Ascending aorta (tissue), 2 donors: ENCODE data around the gene GRIP1. TPM values are rescaled to one million over a fixed set of nuclear protein-coding genes. Genes with fewer than 3 reads are reported as not detected.

Source experiments
- DNase-seq, 2 donors: peaks; one replicate each; pipeline ENCODE4 v3.0.0-alpha.2; 2019; ENCODE audit warnings: low spot score in 2 of 2
- H3K27ac ChIP-seq, 2 donors: fragments of 200-600 bp; sonication (generic); one replicate each; pipeline ENCODE4 v1.5.1; 2016 to 2017; ENCODE audit warnings: mild to moderate bottlenecking in 1 of 2
- H3K27me3 ChIP-seq: fragments of 200-600 bp; sonication (generic); one replicate; pipeline ENCODE4 v1.5.1; 2017
- H3K36me3 ChIP-seq, 2 donors: fragments of 200-600 bp; sonication (generic); one replicate each; pipeline ENCODE4 v1.5.1; 2016
- H3K4me1 ChIP-seq, 2 donors: fragments of 200-600 bp; sonication (generic); one replicate each; pipeline ENCODE4 v1.5.1; 2016 to 2017; ENCODE audit warnings: mild to moderate bottlenecking in 1 of 2
- H3K4me3 ChIP-seq, 2 donors: fragments of 200-600 bp; sonication (generic); one replicate each; pipeline ENCODE4 v1.5.1; 2016 to 2017; ENCODE audit warnings: mild to moderate bottlenecking in 1 of 2
- H3K9me3 ChIP-seq, 2 donors: fragments of 200-600 bp; sonication (generic); one replicate each; pipeline ENCODE4 v1.5.1; 2016
- intact Hi-C: fragments of 100-400 bp; cut with DNase I; formaldehyde crosslinking; loops from one replicate; pipeline ENCODE4 v1.15.1; 2023
- total RNA-seq: library from RNA; depleted of rRNA; stranded (reverse); fragments of >200 nt; gene quantifications from one replicate; pipeline ENCODE4 v1.1.0, GENCODE V29; 2016
- TF ChIP-seq, protein P1 (sequence below), 3 experiments: fragments of 200-600 bp in 2 of 3; fragments of 450-650 bp in 1 of 3; sonication (generic) in 2 of 3; IDR thresholded peaks; one replicate each; pipeline ENCODE4 v1.5.1; 2016 to 2019; ENCODE audit warnings: antibody characterized with exemption in 3 of 3, mild to moderate bottlenecking in 1 of 3, moderate library complexity in 1 of 3

Gene GRIP1
- total RNA-seq, 1 donor from 2014 or later = not detected

DNA sequence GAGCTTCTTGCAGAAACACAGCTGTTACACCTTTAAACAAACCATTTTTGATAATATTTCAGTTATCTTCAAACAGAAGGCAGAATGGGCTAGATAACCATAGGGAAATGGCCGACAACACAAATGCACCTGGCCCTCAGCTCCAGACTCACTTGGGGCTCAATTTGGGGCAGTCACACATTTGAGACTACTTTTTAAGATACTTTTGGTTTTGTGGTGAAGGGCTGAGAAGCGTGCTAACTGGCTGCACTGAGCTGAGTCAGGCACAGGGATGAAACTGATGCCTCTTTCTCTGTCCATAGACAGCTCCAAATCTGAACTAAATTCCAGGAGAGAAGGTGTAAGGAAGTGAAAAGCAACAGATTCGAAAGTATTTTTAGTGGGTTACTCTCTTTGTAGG is 18.5 kb upstream of the GRIP1 start:
- no peak overlapping the region for H3K4me3 ChIP-seq
- TF ChIP-seq, protein P1, sequence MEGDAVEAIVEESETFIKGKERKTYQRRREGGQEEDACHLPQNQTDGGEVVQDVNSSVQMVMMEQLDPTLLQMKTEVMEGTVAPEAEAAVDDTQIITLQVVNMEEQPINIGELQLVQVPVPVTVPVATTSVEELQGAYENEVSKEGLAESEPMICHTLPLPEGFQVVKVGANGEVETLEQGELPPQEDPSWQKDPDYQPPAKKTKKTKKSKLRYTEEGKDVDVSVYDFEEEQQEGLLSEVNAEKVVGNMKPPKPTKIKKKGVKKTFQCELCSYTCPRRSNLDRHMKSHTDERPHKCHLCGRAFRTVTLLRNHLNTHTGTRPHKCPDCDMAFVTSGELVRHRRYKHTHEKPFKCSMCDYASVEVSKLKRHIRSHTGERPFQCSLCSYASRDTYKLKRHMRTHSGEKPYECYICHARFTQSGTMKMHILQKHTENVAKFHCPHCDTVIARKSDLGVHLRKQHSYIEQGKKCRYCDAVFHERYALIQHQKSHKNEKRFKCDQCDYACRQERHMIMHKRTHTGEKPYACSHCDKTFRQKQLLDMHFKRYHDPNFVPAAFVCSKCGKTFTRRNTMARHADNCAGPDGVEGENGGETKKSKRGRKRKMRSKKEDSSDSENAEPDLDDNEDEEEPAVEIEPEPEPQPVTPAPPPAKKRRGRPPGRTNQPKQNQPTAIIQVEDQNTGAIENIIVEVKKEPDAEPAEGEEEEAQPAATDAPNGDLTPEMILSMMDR (IDR thresholded peaks at IDR 0.05) = no peak
- H3K27ac ChIP-seq = no peak overlapping the region
- no peaks in the 10 kb centered on the region for H3K9me3 ChIP-seq
- no peaks in the 10 kb centered on the region for H3K36me3 ChIP-seq
- intact Hi-C loops = no loop called here
- no peaks in the 10 kb centered on the region for H3K4me1 ChIP-seq
- DNase-seq = no peak
- H3K27me3 ChIP-seq = no peaks in the 10 kb centered on the region

DNA sequence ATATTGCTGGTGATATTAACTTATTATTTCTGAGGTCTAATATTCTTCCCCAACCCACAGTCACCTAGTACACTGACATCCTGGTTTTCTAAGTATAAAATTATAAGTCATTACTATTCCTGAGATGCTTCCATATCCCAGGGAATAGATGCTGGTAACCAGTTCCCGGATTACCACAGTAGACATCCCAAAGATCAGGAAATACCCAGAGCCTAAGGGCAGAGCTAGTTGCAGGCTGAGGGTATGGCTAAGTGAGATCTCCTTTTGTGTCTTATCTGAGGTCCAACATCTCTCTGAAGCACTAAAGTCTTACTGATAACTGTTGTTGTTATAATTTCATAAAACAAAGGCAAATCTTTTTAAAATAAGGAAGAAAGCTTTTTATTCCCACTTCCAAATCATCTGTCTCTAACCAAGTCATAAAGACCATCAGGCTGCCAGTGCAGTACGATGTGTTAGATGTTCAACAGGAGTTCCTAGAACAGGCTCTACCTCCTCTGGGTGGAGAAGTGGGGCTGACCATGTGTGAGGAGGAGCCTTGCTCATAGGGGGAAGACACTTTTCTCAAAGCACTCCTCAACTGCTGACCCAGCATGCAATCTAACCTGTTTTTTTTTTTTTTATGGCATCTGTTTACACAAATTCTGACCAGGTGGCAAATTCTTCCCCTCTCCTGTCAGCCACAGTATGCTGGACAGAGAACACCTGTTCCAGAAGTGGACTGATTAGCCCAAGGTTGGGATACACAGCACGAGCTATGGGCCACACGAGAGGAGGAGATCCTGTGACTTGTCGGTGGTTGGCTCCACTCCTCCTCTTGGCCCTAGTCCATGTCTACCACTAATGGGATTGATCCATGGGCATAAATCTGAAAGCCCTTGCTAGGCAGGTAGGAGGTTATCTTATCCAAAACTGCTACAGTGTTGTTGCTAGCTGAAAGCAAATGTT is 16.1 kb upstream of the GRIP1 start:
- intact Hi-C loops = loop anchor here (5.0 kb wide), 1 partner anchor 428 kb away; no protein-coding TSS in a partner anchor
- H3K27ac ChIP-seq = no peak overlapping the region

DNA sequence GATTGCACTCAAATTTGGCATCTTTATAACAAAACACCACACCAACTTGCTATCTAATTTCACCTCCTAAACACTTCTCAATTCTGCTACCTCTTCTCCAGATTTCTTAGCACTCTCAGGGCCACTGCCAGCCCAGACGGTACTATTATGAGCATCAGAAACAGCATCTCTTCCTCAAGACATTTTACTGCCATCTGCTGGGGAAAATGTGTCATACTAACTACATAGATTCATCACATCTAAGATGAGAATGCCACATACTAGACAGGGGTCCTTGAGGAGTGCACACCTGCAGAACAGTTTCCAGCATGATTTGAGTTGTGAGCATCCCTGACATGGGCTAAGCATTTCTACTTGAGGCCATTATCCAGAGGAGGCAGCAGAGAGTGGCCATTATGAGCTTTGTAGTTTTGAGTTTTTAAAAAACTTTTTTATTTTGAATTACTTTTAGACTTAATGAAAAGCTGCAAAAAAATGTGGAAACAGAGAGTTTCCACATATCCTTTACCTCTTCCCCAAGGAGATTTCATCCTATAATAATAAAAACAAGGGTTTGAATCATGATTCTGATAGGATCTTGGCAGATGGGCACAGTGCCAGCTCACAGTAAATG is 15.1 kb upstream of the GRIP1 start:
- TF ChIP-seq, protein P1 (IDR thresholded peaks at IDR 0.05) = peak; percentile 22 to 58 (median 24)
- Histone ChIP-seq H3K36me3 (no peaks in the 10 kb centered on the region), H3K27me3 (no peaks in the 10 kb centered on the region), H3K9me3 (no peaks in the 10 kb centered on the region), H3K4me1 (no peaks in the 10 kb centered on the region), H3K27ac (no peak overlapping the region), H3K4me3 (no peak overlapping the region)
- DNase-seq = no peak
- intact Hi-C loops = loop anchor here (5.0 kb wide), 1 partner anchor 427 kb away; no protein-coding TSS in a partner anchor

More for the DNA sequence above, 16.1 kb upstream of the GRIP1 start:
- H3K4me3 ChIP-seq = no peak overlapping the region
- TF ChIP-seq, protein P1 (IDR thresholded peaks at IDR 0.05) = no peak
- no peak for DNase-seq
- H3K36me3 ChIP-seq = no peaks in the 10 kb centered on the region
- H3K27me3 ChIP-seq = no peaks in the 10 kb centered on the region
- no peaks in the 10 kb centered on the region for H3K9me3 ChIP-seq
- no peaks in the 10 kb centered on the region for H3K4me1 ChIP-seq

DNA sequence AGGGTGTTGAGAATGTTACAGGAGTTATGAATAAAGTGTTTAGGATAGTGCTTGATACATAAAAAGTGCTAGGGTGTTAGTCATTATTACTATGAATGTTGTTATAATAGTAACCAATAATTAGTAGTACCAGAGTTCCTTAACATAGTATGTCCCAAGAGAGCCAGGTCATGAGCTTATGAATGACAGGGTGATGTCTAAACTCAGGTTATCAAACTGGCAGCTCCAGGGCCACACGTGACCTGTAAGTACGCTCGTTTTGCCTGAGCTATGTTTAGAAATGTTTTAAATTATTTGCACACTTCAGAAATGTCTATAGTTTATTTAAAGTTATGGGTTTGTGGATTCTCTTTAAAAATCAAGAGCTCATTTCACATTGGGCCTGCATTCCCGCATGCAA is 14.1 kb upstream of the GRIP1 start:
- Histone ChIP-seq H3K36me3 (no peaks in the 10 kb centered on the region), H3K4me1 (no peaks in the 10 kb centered on the region), H3K27me3 (no peaks in the 10 kb centered on the region), H3K9me3 (no peaks in the 10 kb centered on the region), H3K4me3 (no peak overlapping the region), H3K27ac (no peak overlapping the region)
- TF ChIP-seq, protein P1 (IDR thresholded peaks at IDR 0.05) = no peak
- intact Hi-C loops = loop anchor here (5.0 kb wide), 1 partner anchor 426 kb away; no protein-coding TSS in a partner anchor
- no peak for DNase-seq

DNA sequence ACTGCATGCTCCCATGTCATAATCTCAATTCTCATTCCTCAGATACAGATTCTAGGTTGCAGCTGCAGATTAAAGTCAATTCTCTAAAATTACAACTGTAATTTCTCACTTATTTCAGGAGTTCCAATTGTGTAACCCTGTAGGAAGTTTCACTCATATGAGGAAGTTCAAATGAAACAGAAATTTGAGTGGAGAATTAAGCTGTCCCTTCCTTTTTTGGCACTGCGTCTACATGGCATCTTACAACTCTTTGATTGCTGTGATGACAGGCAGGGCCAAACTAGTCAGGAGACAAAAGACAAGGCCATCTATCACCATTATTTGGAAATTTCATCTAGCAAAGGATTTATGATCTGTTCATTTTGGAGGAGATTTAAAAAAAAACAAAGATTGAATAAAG is 13.3 kb upstream of the GRIP1 start:
- TF ChIP-seq, protein P1 (IDR thresholded peaks at IDR 0.05) = no peak
- intact Hi-C loops = loop anchor here (5.0 kb wide), 1 partner anchor 425 kb away; no protein-coding TSS in a partner anchor
- DNase-seq = no peak

More for the DNA sequence above, 13.3 kb upstream of the GRIP1 start:
- Histone ChIP-seq H3K36me3 (no peaks in the 10 kb centered on the region), H3K4me3 (no peak overlapping the region), H3K27ac (no peak overlapping the region), H3K4me1 (no peaks in the 10 kb centered on the region), H3K27me3 (no peaks in the 10 kb centered on the region), H3K9me3 (no peaks in the 10 kb centered on the region)
